HEK293 (cell line): ENCODE data around the gene MYH3.
A peak's percentile ranks its signal among the peaks of the same experiment; 100 is the strongest.

Experiments
- AEBP2 ChIP-seq: fragments of 450-650 bp; formaldehyde crosslinking; IDR thresholded peaks from 2 replicates; pipeline ENCODE4 v1.5.1; 2016; ENCODE audit warnings: missing biosample characterization, missing genetic modification characterization, borderline replicate concordance
- EGR2 ChIP-seq: fragments of 450-650 bp; formaldehyde crosslinking; IDR thresholded peaks from 2 replicates; pipeline ENCODE4 v1.5.1; 2016; ENCODE audit warnings: low read depth, missing biosample characterization, missing genetic modification characterization
- GLI4 ChIP-seq: fragments of 450-650 bp; formaldehyde crosslinking; IDR thresholded peaks from 2 replicates; pipeline ENCODE4 v1.5.1; 2016; ENCODE audit warnings: missing biosample characterization, missing genetic modification characterization
- HOXA7 ChIP-seq: sonication (generic); formaldehyde crosslinking; IDR thresholded peaks from 2 replicates; pipeline ENCODE4 v1.8.1; 2022; ENCODE audit warnings: missing genetic modification reagents, borderline replicate concordance
- KLF16 ChIP-seq: fragments of 450-650 bp; formaldehyde crosslinking; IDR thresholded peaks from 2 replicates; pipeline ENCODE4 v1.5.1; 2017; ENCODE audit warnings: missing biosample characterization, missing genetic modification characterization
- PRDM10 ChIP-seq: fragments of 450-650 bp; formaldehyde crosslinking; IDR thresholded peaks from 2 replicates; pipeline ENCODE4 v1.5.1; 2016; ENCODE audit warnings: missing biosample characterization, missing genetic modification characterization
- PRDM6 ChIP-seq: fragments of 450-650 bp; formaldehyde crosslinking; IDR thresholded peaks from 2 replicates; pipeline ENCODE4 v1.5.1; 2017; ENCODE audit warnings: missing biosample characterization, missing genetic modification characterization
- REST ChIP-seq: fragments of 450-650 bp; formaldehyde crosslinking; IDR thresholded peaks from 2 replicates; pipeline ENCODE4 v1.5.1; 2016; ENCODE audit warnings: missing biosample characterization, missing genetic modification characterization
- SCRT1 ChIP-seq: fragments of 450-650 bp; formaldehyde crosslinking; IDR thresholded peaks from 2 replicates; pipeline ENCODE4 v1.5.1; 2016; ENCODE audit warnings: missing biosample characterization, missing genetic modification characterization, borderline replicate concordance
- YY1 ChIP-seq: fragments of 450-650 bp; formaldehyde crosslinking; IDR thresholded peaks from 2 replicates; pipeline ENCODE4 v1.5.1; 2018; ENCODE audit warnings: missing biosample characterization, missing genetic modification characterization
- ZBTB1 ChIP-seq: fragments of 450-650 bp; formaldehyde crosslinking; IDR thresholded peaks from 2 replicates; pipeline ENCODE4 v1.5.1; 2016; ENCODE audit warnings: missing biosample characterization, missing genetic modification characterization
- ZFHX2 ChIP-seq: fragments of 450-650 bp; formaldehyde crosslinking; conservative IDR thresholded peaks from 2 replicates; pipeline ENCODE4 v1.5.1; 2016; ENCODE audit warnings: missing biosample characterization, missing genetic modification characterization
- ZFP3 ChIP-seq: fragments of 450-650 bp; formaldehyde crosslinking; IDR thresholded peaks from 2 replicates; pipeline ENCODE4 v1.5.1; 2016; ENCODE audit warnings: low read depth, missing biosample characterization, missing genetic modification characterization
- ZNF133 ChIP-seq: fragments of 450-650 bp; formaldehyde crosslinking; IDR thresholded peaks from 2 replicates; pipeline ENCODE4 v1.5.1; 2016; ENCODE audit warnings: missing biosample characterization, missing genetic modification characterization
- ZNF138 ChIP-seq: fragments of 450-650 bp; formaldehyde crosslinking; IDR thresholded peaks from 2 replicates; pipeline ENCODE4 v1.5.1; 2016; ENCODE audit warnings: missing biosample characterization, missing genetic modification characterization, borderline replicate concordance
- ZNF157 ChIP-seq: fragments of 450-650 bp; formaldehyde crosslinking; IDR thresholded peaks from 2 replicates; pipeline ENCODE4 v1.5.1; 2016; ENCODE audit warnings: missing biosample characterization, missing genetic modification characterization
- ZNF248 ChIP-seq: fragments of 450-650 bp; formaldehyde crosslinking; IDR thresholded peaks from 2 replicates; pipeline ENCODE4 v1.5.1; 2017; ENCODE audit warnings: missing biosample characterization, missing genetic modification characterization
- ZNF266 ChIP-seq: fragments of 450-650 bp; formaldehyde crosslinking; IDR thresholded peaks from 2 replicates; pipeline ENCODE4 v1.5.1; 2016; ENCODE audit warnings: missing biosample characterization, missing genetic modification characterization, low read depth
- ZNF555 ChIP-seq: fragments of 450-650 bp; formaldehyde crosslinking; conservative IDR thresholded peaks from 2 replicates; pipeline ENCODE4 v1.5.1; 2017; ENCODE audit warnings: missing biosample characterization, mild to moderate bottlenecking, missing genetic modification characterization, inconsistent platforms
- ZNF561 ChIP-seq: fragments of 450-650 bp; IDR thresholded peaks from 2 replicates; pipeline ENCODE4 v1.5.1; 2018; ENCODE audit warnings: missing biosample characterization, missing genetic modification characterization, borderline replicate concordance
- ZNF571 ChIP-seq: fragments of 450-650 bp; formaldehyde crosslinking; IDR thresholded peaks from 2 replicates; pipeline ENCODE4 v1.5.0; 2017; ENCODE audit warnings: missing biosample characterization, missing genetic modification characterization
- ZNF621 ChIP-seq: fragments of 450-650 bp; formaldehyde crosslinking; IDR thresholded peaks from 2 replicates; pipeline ENCODE4 v1.5.1; 2017; ENCODE audit warnings: missing biosample characterization, missing genetic modification characterization
- ZNF701 ChIP-seq: fragments of 450-650 bp; formaldehyde crosslinking; IDR thresholded peaks from 2 replicates; pipeline ENCODE4 v1.5.1; 2016; ENCODE audit warnings: missing biosample characterization, missing genetic modification characterization
- ZNF830 ChIP-seq: fragments of 450-650 bp; IDR thresholded peaks from 2 replicates; pipeline ENCODE4 v1.5.0; 2018; ENCODE audit warnings: missing biosample characterization, missing genetic modification characterization, low read depth, mild to moderate bottlenecking, moderate library complexity
- ZNF837 ChIP-seq: fragments of 450-650 bp; formaldehyde crosslinking; IDR thresholded peaks from 2 replicates; pipeline ENCODE4 v1.5.1; 2016; ENCODE audit warnings: missing biosample characterization, missing genetic modification characterization
- TF ChIP-seq, protein P1 (sequence below): IDR thresholded peaks from 2 replicates; pipeline ENCODE4 v1.6.1; 2011; ENCODE audit warnings: mild to moderate bottlenecking, low read depth, low read length, borderline replicate concordance
- TF ChIP-seq, protein P2 (sequence below): fragments of 450-650 bp; formaldehyde crosslinking; IDR thresholded peaks from 2 replicates; pipeline ENCODE4 v1.5.1; 2016; ENCODE audit warnings: missing biosample characterization, missing genetic modification characterization

Gene MYH3

GRCh38 chr17:10697092-10698081 lies 40.3 kb upstream of the MYH3 start, which contains the start of the genes ADPRM and SCO1 (continued):
- no peak for TF ChIP-seq AEBP2 (tag by site-specific recombination)
- no peak for TF ChIP-seq ZFP3 (tag by site-specific recombination)
- TF ChIP-seq ZNF133 (tag by site-specific recombination): no peak
- peak; percentile 52; the same call in 1 of the 2 replicates for TF ChIP-seq KLF16 (tag by site-specific recombination)
- no peak; the same call in 1 of the 2 replicates for TF ChIP-seq EGR2 (tag by site-specific recombination)
- no peak for TF ChIP-seq ZNF837 (tag by site-specific recombination)
- TF ChIP-seq ZFHX2 (tag by site-specific recombination): no peak
- no peak for TF ChIP-seq ZNF138 (tag by site-specific recombination)
- no peak for TF ChIP-seq ZNF555 (tag by site-specific recombination)
- peak; percentile 47; the same call in 1 of the 2 replicates for TF ChIP-seq YY1 (tag by site-specific recombination)
- TF ChIP-seq ZNF248 (tag by site-specific recombination): no peak
- no peak for TF ChIP-seq ZNF621 (tag by site-specific recombination)
- no peak for TF ChIP-seq ZNF571 (tag by site-specific recombination)
- TF ChIP-seq ZNF157: no peak
- TF ChIP-seq ZNF830 (tag by site-specific recombination): no peak
- TF ChIP-seq GLI4: no peak
- TF ChIP-seq ZNF561 (tag by site-specific recombination): no peak; the same call in 1 of the 2 replicates
- TF ChIP-seq ZBTB1 (tag by site-specific recombination): 0 out of 2 replicates have a peak, but pooled peaks have one; percentile 9
- TF ChIP-seq, protein P1, sequence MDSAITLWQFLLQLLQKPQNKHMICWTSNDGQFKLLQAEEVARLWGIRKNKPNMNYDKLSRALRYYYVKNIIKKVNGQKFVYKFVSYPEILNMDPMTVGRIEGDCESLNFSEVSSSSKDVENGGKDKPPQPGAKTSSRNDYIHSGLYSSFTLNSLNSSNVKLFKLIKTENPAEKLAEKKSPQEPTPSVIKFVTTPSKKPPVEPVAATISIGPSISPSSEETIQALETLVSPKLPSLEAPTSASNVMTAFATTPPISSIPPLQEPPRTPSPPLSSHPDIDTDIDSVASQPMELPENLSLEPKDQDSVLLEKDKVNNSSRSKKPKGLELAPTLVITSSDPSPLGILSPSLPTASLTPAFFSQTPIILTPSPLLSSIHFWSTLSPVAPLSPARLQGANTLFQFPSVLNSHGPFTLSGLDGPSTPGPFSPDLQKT: no peak; the same call in 1 of the 2 replicates
- TF ChIP-seq, protein P2, sequence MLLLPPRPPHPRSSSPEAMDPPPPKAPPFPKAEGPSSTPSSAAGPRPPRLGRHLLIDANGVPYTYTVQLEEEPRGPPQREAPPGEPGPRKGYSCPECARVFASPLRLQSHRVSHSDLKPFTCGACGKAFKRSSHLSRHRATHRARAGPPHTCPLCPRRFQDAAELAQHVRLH: peak; percentile 97
- TF ChIP-seq PRDM6 (tag by site-specific recombination): no peak
- no peak for TF ChIP-seq ZNF266 (tag by site-specific recombination)
- no peak for TF ChIP-seq HOXA7
- TF ChIP-seq SCRT1 (tag by site-specific recombination): no peak
- TF ChIP-seq REST (tag by site-specific recombination): no peak
- TF ChIP-seq PRDM10: peak; percentile 97
- no peak for TF ChIP-seq ZNF701 (tag by site-specific recombination)
